ENCODE results near the gene ZNF397. TPM values are rescaled to one million over a fixed set of nuclear protein-coding genes. Genes with fewer than 3 reads are reported as not detected.

Gene ZNF397
- polyA plus RNA-seq, 3 donors from 2014 or later, result 2.7 to 8.1 (median 4.2) TPM

DNA sequence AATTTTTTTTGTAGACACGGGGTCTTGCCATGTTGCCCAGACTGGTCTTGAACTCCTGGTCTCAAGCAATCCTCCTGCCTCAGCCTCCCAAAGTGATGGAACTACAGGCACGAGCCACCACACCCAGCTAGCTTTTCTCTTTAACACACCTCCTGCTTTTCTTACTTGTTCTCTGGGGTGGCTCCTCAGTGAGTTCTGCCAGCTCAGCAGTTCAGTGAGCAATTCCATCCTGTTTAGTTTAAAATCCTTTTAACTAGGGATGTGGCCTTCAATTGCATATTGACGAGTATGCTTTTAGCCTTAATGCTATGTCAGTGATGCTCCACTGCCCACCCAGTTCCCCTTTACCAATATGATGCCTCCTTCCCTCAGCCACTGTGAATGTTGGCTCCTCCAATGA, 16.1 kb downstream of the ZNF397 start:
- H3K27ac Mint-ChIP-seq, result no peak overlapping the region
- peaks cover 0 to 14% (median 7%) of the 10 kb centered on the region in 6 donors for H3K9me3 Mint-ChIP-seq
- no peak overlapping the region for H3K4me3 Mint-ChIP-seq
- H3K4me1 Mint-ChIP-seq, result no peaks in the 10 kb centered on the region
- no peak for DNase-seq
- H3K36me3 Mint-ChIP-seq, result peaks cover 33 to 59% (median 52%) of the 10 kb centered on the region in 3 donors
- H3K27me3 Mint-ChIP-seq (ENCODE audit: low read depth in 3 of 3), result no peaks in the 10 kb centered on the region

DNA sequence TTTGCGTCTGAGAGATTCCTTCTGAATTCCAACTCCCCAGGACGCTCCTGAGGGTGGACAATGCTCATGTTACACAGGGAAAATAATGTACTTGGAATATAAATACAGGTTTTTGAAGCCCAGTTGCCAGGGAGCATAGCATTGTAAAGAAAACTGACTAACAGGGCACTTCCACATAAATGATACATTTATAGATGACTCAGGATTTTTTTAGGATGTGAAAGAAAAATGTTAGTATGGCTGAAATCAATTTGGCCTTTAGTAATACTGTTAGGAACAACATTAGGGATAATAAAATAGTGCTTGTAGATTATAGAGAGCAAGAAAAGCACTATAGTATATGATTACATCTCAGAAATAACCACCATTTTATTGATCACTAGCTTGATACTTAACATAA, 23.6 kb downstream of the ZNF397 start:
- Mint-ChIP-seq H3K4me3 (no peak overlapping the region), H3K9me3 (peaks cover 0 to 3% (median 0%) of the 10 kb centered on the region in 6 donors), H3K27ac (peak overlapping the region in 2 of 6 donors; percentile 16), H3K36me3 (peaks cover 0 to 21% (median 15%) of the 10 kb centered on the region in 3 donors), H3K4me1 (peaks cover 24 to 35% of the 10 kb centered on the region in 2 donors), H3K27me3 (ENCODE audit: low read depth in 3 of 3) (peaks cover 2 to 13% (median 3%) of the 10 kb centered on the region in 3 donors)
- DNase-seq, result no peak

DNA sequence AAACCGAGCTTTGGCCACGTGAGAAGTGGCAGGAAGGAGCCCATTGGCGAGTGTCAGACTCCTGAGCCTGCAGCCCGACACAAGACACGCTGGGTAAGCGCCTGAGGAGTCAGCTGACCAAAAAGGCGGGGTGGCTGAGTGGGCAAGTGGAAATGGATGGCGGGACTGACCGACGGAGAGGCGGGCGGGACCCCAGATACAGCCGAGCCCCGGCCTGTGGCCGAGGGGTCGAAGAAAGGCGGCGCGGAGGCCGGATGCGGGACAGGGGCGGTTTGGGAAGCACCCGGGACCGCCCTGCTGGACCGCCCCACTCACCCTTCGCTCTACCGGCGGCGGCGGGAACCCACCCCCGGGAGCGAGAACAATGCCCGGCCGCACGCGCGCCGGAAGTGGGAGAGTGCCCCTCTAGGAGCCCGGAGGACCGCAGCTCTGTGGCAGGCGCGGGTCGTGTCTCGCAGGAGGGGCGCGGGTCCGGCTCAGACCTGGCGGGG, 26.4 kb downstream of the ZNF397 start:
- Mint-ChIP-seq H3K4me3 (peak overlapping the region; percentile 95 to 98 (median 96)), H3K4me1 (peaks cover 25 to 35% of the 10 kb centered on the region in 2 donors), H3K27ac (peak overlapping the region; percentile 92 to 96 (median 94)), H3K9me3 (peaks cover 0 to 3% (median 0%) of the 10 kb centered on the region in 6 donors), H3K36me3 (peaks cover 0 to 12% (median 4%) of the 10 kb centered on the region in 3 donors), H3K27me3 (ENCODE audit: low read depth in 3 of 3) (peaks cover 2 to 15% (median 3%) of the 10 kb centered on the region in 3 donors)
- DNase-seq, result peak; percentile 77 to 78 (median 78)

DNA sequence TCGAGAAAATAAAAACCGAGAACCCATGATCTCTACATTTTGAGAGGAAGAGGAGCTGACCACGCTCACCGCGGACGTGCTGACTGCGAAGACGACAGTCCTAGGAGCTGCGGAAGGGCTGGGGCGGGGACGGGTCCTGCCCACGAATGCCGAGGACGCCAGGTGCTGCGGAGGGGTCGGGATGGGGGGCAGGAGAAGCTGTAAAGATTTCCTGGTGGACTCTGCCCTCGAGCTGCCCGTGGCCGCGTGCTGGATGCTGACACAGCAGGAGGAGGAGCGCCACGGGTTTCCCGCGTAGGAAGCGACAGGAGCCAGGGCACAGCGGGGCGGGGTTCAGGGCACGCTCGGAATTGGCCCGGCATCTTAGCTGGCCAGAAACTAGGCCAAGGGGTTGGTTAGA, 27.0 kb downstream of the ZNF397 start:
- no peak for DNase-seq
- Mint-ChIP-seq H3K4me1 (peaks cover 25 to 35% of the 10 kb centered on the region in 2 donors), H3K9me3 (peaks cover 0 to 3% (median 0%) of the 10 kb centered on the region in 6 donors), H3K4me3 (peak overlapping the region; percentile 95 to 98 (median 96)), H3K36me3 (peaks cover 0 to 7% (median 2%) of the 10 kb centered on the region in 3 donors), H3K27me3 (ENCODE audit: low read depth in 3 of 3) (peaks cover 2 to 15% (median 3%) of the 10 kb centered on the region in 3 donors), H3K27ac (peak overlapping the region; percentile 2 to 96 (median 94))

DNA sequence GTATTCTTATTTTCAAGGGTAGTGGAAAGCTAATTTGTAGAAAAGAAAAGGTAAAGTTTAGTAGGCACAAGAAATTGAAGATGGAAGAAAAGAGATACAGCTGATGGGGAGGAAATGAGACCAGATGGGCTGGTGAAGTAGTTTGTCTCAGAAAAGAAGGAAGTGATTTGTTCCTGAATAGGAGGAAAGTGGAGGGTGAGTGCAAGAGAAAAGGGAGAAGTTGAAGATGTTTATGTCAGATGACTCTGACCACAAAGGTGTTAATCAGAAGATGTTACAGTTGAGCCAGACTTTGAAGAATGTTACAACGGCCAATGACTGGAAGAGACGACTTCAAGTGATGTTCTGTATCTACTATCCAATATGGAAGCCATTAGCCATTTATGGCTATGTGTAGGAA, 28.0 kb downstream of the ZNF397 start:
- Mint-ChIP-seq H3K9me3 (peaks cover 0 to 3% (median 0%) of the 10 kb centered on the region in 6 donors), H3K27me3 (ENCODE audit: low read depth in 3 of 3) (peaks cover 2 to 15% (median 3%) of the 10 kb centered on the region in 3 donors), H3K27ac (peak overlapping the region in 5 of 6 donors; percentile 7 to 95 (median 41)), H3K4me1 (peaks cover 25 to 35% of the 10 kb centered on the region in 2 donors), H3K36me3 (peaks cover 5% of the 10 kb centered on the region in 3 donors), H3K4me3 (peak overlapping the region in 4 of 5 donors; percentile 3 to 98 (median 96))
- no peak for DNase-seq

- peaks cover 4 to 5% (median 5%) of the 10 kb centered on the region in 3 donors for H3K36me3 Mint-ChIP-seq
- DNase-seq, result no peak
- peaks cover 0 to 3% (median 0%) of the 10 kb centered on the region in 6 donors for H3K9me3 Mint-ChIP-seq
- H3K4me3 Mint-ChIP-seq, result no peak overlapping the region
- peaks cover 20 to 23% of the 10 kb centered on the region in 2 donors for H3K4me1 Mint-ChIP-seq
- no peak overlapping the region for H3K27ac Mint-ChIP-seq
- peaks cover 2 to 12% (median 3%) of the 10 kb centered on the region in 3 donors for H3K27me3 Mint-ChIP-seq (ENCODE audit: low read depth in 3 of 3)
Measured at GRCh38 chr18:35271656-35272055, 30.8 kb downstream of the ZNF397 start.

DNA sequence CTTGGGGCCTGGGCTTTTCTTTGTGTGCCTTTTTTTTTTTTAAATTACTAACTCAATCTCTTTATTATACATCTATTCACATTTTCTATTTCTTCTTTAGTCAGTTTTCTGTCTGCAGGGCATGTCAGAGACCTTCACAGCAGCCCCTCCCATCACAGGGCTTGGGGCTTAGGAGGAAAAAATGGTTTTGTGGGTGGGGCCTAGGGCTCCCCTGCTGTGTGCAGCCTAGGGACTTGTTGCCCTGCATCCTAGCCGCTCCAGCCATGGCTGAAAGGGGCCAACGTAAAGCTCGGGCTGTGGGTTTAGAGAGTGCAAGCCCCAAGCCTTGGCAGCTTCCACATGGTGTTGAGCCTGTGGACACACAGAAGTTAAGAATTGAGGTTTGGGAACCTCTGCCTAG, 35.4 kb downstream of the ZNF397 start:
- Mint-ChIP-seq H3K4me1 (peaks cover 0 to 4% of the 10 kb centered on the region in 2 donors), H3K27me3 (ENCODE audit: low read depth in 3 of 3) (no peaks in the 10 kb centered on the region), H3K36me3 (peaks cover 5 to 11% (median 10%) of the 10 kb centered on the region in 3 donors), H3K27ac (no peak overlapping the region), H3K4me3 (no peak overlapping the region), H3K9me3 (no peaks in the 10 kb centered on the region)
- no peak for DNase-seq

- H3K4me3 Mint-ChIP-seq, result no peak overlapping the region
- H3K27ac Mint-ChIP-seq, result no peak overlapping the region
- no peak for DNase-seq
- H3K27me3 Mint-ChIP-seq (ENCODE audit: low read depth in 3 of 3), result no peaks in the 10 kb centered on the region
- H3K9me3 Mint-ChIP-seq, result no peaks in the 10 kb centered on the region
- peaks cover 6 to 17% (median 17%) of the 10 kb centered on the region in 3 donors for H3K36me3 Mint-ChIP-seq
- H3K4me1 Mint-ChIP-seq, result peaks cover 0 to 4% of the 10 kb centered on the region in 2 donors
Measured at GRCh38 chr18:35277633-35278032, 36.8 kb downstream of the ZNF397 start.

GRCh38 chr18:35278085-35278484, 37.3 kb downstream of the ZNF397 start:
- no peak for DNase-seq
- Mint-ChIP-seq H3K27me3 (ENCODE audit: low read depth in 3 of 3) (no peaks in the 10 kb centered on the region), H3K4me3 (no peak overlapping the region), H3K27ac (no peak overlapping the region), H3K36me3 (peaks cover 7 to 19% (median 14%) of the 10 kb centered on the region in 3 donors), H3K9me3 (no peaks in the 10 kb centered on the region), H3K4me1 (peaks cover 0 to 4% of the 10 kb centered on the region in 2 donors)

- Mint-ChIP-seq H3K27me3 (ENCODE audit: low read depth in 3 of 3) (no peaks in the 10 kb centered on the region), H3K27ac (no peak overlapping the region), H3K9me3 (no peaks in the 10 kb centered on the region), H3K4me3 (no peak overlapping the region), H3K36me3 (peaks cover 5 to 17% (median 11%) of the 10 kb centered on the region in 3 donors), H3K4me1 (peaks cover 0 to 4% of the 10 kb centered on the region in 2 donors)
- DNase-seq, result no peak
Measured at GRCh38 chr18:35278969-35279368, 38.1 kb downstream of the ZNF397 start.

- Mint-ChIP-seq H3K27ac (no peak overlapping the region), H3K4me1 (peaks cover 0 to 4% of the 10 kb centered on the region in 2 donors), H3K9me3 (no peaks in the 10 kb centered on the region), H3K4me3 (no peak overlapping the region), H3K27me3 (ENCODE audit: low read depth in 3 of 3) (no peaks in the 10 kb centered on the region), H3K36me3 (peaks cover 5 to 22% (median 11%) of the 10 kb centered on the region in 3 donors)
- no peak for DNase-seq
Measured at GRCh38 chr18:35282353-35282752, 41.5 kb downstream of the ZNF397 start.

DNA sequence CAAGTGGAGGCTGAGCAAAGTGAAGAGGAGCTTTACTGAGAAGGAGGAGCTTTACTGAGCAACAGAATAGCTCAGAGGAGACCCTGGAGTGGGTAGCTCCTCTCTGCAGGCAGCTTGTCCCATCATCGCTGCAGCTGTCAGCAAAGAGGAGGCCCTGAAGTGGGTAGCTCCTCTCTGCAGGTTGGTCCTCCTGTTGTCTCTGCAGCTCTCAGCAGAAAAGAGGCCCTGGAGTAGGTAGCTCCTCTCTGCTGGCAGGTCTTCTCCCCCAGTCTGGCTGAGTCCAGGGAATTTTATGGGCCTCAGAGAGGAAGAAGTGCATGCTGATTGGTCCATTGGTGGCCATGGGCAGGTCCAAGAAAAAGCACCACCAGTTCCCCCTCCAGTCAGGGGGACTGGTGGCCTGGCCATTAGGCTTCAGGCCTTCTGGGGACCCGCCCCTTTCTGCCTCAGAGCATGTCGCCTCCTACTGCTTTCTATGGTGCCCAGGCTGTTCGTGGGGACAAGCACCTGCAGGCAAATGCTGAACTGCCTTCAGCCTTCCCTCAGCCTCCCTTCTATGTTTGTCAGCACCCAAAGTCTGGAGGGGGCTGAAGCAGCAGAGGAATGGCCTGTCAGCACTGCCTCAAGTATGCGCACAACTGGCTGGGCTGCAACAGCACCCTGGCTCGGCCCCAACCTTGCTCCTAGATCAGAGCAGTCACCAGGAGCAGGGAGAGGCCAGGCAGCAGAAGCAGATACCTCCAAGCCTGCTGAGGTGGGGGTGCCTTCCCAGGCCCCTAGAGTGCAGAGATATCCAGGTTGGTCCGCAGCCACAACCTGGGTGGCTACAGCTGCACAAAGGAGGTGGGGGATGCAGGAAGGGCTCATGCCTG, 43.3 kb downstream of the ZNF397 start:
- Mint-ChIP-seq H3K27ac (no peak overlapping the region), H3K36me3 (peaks cover 5 to 15% (median 6%) of the 10 kb centered on the region in 3 donors), H3K27me3 (ENCODE audit: low read depth in 3 of 3) (peaks cover 0 to 2% (median 0%) of the 10 kb centered on the region in 3 donors), H3K9me3 (no peaks in the 10 kb centered on the region), H3K4me1 (peaks cover 7 to 10% of the 10 kb centered on the region in 2 donors), H3K4me3 (no peak overlapping the region)
- no peak for DNase-seq

DNA sequence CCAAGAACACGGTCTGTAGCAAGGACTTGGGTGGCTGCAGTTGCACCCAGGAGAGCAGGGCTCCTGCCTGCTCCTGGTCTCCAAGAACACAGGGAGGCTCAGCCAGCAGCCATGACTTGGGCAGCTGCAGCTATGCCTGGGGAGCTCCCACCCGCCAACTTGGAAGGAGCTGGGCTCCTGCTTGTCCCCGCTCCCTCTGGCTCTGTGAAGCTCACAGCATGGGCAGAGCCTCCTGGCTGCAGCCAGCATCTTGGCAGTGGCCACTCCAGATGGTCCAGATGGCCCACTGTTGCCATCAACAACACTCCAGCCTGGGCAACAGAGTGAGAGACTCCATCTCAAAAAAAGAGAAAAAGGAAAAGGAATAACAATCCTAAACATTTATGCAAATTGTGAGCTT, 44.0 kb downstream of the ZNF397 start:
- Mint-ChIP-seq H3K4me1 (peaks cover 14 to 17% of the 10 kb centered on the region in 2 donors), H3K9me3 (no peaks in the 10 kb centered on the region), H3K27me3 (ENCODE audit: low read depth in 3 of 3) (peaks cover 3 to 5% (median 5%) of the 10 kb centered on the region in 3 donors), H3K36me3 (peaks cover 5 to 15% (median 6%) of the 10 kb centered on the region in 3 donors), H3K4me3 (no peak overlapping the region), H3K27ac (no peak overlapping the region)
- no peak for DNase-seq

DNA sequence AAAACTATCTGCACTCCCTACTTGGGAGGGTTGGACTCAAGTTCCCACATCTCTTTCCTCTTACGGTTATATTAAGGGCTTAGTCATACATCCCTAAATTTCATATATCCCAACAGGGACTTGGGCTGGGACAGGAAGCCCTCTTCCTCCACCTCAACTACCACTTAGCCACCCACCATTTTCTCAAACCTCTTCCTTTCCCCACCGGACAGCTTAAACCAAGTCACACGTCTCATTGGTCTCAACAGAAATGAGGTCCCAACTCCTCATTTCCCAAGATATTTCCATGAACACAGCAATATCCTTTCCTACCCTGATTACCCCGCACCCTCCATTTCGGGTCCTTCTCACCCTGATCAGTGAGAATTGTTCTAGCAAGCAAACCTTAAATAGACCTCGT, 48.5 kb downstream of the ZNF397 start:
- no peak for DNase-seq
- H3K36me3 Mint-ChIP-seq, result peaks cover 0 to 7% (median 5%) of the 10 kb centered on the region in 3 donors
- H3K4me1 Mint-ChIP-seq, result peaks cover 44 to 61% of the 10 kb centered on the region in 2 donors

More for the DNA sequence above, 48.5 kb downstream of the ZNF397 start:
- Mint-ChIP-seq H3K4me3 (peak overlapping the region; percentile 94 to 99 (median 96)), H3K27me3 (ENCODE audit: low read depth in 3 of 3) (peaks cover 10 to 16% (median 12%) of the 10 kb centered on the region in 3 donors), H3K9me3 (no peaks in the 10 kb centered on the region), H3K27ac (peak overlapping the region; percentile 95 to 100 (median 97))

Measured in immature natural killer cell (primary cell).